ENCODE measurements around the gene TRIO.

Gene TRIO

DNA sequence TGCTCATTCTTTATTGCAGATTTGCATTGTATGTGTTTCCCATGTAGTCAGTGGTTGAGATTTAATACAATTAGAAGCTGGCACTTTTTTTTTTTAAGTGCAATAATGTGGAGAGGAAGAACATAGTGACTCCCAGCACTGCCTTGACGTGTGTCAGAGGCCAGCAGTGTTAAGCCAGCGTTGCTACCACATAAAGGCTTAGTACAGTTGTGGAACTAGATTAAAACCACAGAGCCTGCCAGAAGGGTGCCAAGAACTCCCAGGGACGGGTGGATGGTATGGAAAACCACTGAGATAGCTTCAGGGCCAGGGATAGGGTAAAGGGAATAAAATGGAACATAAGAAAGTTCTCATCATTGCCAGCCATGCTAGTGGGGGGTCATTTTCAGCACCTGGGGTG is 142.9 kb downstream of the TRIO start:
- TF ChIP-seq, protein P1, sequence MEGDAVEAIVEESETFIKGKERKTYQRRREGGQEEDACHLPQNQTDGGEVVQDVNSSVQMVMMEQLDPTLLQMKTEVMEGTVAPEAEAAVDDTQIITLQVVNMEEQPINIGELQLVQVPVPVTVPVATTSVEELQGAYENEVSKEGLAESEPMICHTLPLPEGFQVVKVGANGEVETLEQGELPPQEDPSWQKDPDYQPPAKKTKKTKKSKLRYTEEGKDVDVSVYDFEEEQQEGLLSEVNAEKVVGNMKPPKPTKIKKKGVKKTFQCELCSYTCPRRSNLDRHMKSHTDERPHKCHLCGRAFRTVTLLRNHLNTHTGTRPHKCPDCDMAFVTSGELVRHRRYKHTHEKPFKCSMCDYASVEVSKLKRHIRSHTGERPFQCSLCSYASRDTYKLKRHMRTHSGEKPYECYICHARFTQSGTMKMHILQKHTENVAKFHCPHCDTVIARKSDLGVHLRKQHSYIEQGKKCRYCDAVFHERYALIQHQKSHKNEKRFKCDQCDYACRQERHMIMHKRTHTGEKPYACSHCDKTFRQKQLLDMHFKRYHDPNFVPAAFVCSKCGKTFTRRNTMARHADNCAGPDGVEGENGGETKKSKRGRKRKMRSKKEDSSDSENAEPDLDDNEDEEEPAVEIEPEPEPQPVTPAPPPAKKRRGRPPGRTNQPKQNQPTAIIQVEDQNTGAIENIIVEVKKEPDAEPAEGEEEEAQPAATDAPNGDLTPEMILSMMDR (conservative IDR thresholded peaks at IDR 0.05; ENCODE audit: low read length) = no peak
- DNase-seq (ENCODE audit: low read depth) = no peak
- no peak overlapping the region for H3K4me3 ChIP-seq (ENCODE audit: low read length)

DNA sequence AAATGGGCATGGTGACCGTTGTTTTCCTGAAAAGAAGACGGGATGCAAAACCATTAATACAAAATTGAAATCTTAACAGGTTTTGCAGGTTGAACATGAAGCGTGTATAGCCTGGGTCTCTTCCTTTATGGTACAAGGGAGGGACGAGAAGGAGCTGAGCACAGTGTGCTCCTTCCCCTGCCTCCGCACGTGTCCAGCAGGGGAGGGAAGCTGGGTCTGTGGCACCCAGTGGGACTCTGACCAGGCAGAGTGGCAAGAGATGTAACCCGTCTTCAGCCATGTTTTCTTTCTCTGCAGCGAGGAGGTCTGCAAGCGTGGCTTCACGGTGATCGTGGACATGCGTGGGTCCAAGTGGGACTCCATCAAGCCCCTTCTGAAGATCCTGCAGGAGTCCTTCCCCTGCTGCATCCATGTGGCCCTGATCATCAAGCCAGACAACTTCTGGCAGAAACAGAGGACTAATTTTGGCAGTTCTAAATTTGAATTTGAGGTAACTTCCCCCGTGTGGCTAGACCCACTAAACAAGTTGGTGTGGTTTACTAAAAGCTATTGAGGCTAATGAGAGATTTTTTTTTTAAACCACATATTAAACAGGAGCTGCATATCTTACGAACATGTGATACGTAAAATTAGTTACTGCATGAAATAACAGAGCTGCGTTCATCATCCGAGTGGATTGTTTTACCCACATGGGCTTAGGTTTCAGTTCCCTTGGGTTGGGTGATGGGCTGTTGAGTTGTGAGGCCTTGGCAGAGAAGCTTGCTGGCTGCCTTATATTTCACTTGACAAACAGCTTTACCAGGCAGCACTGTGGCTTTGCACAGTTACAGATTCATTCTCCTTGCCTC is 143.7 kb downstream of the TRIO start:
- H3K4me3 ChIP-seq (ENCODE audit: low read length) = no peak overlapping the region
- TF ChIP-seq, protein P1 (conservative IDR thresholded peaks at IDR 0.05; ENCODE audit: low read length) = no peak
- no peak for DNase-seq (ENCODE audit: low read depth)

DNA sequence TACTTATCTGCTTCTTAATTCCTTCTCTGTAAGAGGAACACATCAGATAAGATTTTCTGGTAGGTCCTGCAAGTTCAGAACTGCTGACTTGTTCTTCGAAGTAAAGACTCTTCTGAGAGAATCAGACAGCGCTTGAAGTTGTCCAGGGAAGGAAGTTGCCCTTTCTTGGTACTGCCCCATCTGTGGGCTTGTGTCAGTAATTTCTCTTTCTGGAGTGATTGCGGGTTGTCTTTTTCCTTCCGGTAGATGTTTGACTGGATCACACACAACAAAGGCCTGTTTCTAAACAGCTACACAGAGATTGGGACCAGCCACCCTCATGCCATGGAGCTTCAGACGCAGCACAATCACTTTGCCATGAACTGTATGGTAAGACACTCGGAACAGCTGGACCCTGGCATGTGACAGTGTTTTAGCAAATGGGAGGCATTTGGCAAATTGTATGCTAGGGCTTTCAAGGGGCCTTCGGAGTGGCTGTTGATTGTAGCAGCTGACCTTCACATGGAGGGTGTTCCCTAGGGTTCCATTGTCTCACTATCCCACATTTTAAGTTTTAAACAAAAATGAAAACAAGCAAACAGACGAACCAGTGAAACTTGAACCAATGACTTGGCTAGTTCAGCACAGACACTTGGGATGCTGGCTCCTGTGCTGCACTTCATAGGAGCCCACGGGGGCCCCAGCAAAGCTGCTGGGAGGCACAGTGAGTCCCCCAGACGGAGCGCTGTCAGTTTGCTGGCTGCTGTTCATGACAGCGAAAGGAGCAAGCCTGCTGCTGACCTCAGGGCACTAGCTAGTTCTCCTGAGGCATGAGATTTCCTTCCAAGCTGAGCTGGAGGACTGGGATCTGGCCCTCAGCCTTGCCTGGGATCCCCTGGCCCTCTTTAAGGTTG is 149.9 kb downstream of the TRIO start:
- DNase-seq (ENCODE audit: low read depth) = no peak
- H3K4me3 ChIP-seq (ENCODE audit: low read length) = no peak overlapping the region
- TF ChIP-seq, protein P1 (conservative IDR thresholded peaks at IDR 0.05; ENCODE audit: low read length) = no peak

DNA sequence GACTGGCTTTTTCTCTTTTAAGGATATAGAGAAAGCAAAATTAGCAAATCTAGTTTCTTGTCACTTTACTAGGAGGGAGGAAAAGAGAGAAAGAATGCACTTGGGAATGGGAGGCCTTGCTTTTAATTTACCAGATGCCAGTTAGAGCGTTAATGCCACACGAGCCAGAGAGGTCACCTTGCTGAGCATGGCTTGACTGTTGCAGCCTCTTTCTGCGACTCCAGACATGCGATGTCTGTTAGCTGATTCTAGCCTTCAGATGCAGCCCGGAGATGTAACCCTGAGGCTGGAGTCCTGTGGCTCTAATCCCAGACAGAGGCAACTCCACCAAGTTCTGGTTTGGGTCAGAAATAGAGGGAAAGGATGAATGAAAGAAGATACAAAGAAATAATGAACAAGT is 152.5 kb downstream of the TRIO start:
- DNase-seq (ENCODE audit: low read depth) = no peak
- H3K4me3 ChIP-seq (ENCODE audit: low read length) = no peak overlapping the region
- TF ChIP-seq, protein P1 (conservative IDR thresholded peaks at IDR 0.05; ENCODE audit: low read length) = no peak

DNA sequence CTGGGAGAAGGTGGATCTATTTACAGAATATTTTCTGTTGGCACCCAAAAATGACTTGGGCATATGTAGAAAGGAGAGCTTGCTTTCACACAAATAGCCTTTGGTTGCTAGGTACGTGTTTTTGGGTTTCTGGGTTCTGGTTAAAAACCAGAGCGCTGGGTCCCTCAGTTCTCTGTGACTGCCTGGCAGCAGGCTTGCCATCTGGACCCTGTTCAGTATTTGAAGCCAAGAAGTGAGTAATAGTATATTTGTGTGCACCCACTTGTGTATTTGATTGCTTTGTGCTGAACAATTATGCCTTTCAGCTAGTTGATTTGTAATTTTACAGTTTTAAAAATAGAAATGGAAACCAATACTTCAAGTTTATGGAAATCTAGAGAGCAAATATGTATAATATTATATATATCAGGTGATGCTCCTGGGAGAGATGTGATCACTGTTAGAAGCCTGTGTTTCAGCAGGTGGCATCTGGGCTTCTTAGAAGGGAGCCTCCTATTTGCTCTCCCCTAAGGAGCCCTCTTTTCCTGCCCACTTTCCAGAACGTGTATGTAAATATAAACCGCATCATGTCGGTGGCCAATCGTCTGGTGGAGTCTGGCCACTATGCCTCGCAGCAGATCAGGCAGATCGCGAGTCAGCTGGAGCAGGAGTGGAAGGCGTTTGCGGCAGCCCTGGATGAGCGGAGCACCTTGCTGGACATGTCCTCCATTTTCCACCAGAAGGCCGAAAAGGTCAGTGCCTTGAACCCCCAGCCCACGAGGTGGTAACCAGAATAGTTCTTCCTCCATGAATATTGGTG is 153.6 kb downstream of the TRIO start:
- TF ChIP-seq, protein P1 (conservative IDR thresholded peaks at IDR 0.05; ENCODE audit: low read length) = no peak
- H3K4me3 ChIP-seq (ENCODE audit: low read length) = no peak overlapping the region
- peak; percentile 31 for DNase-seq (ENCODE audit: low read depth)

DNA sequence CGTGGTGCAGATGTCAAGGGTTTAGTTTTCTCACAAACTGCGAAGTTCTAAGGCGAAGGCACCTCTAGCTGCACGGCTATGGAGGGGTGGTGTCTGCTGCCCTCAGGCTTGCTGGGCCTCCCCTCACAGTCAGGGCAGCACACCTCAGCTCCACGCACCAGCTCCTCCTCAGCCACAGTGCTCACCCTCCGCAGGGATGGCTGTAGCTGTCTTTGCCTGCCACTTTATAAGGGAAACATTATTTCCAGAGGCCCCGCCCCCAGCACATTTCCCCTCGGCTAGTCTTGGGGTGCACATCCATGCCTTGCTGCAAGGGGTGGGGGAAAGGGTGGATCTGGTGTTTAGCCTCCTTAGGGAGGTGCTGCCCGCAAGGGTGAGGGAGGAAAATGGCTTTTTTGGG is 154.6 kb downstream of the TRIO start:
- DNase-seq (ENCODE audit: low read depth) = no peak
- TF ChIP-seq, protein P1 (conservative IDR thresholded peaks at IDR 0.05; ENCODE audit: low read length) = no peak
- no peak overlapping the region for H3K4me3 ChIP-seq (ENCODE audit: low read length)
